Endothelial cell of umbilical vein (primary cell): ENCODE results near the gene DDAH2. TPM values are rescaled to one million over a fixed set of nuclear protein-coding genes. Genes with fewer than 3 reads are reported as not detected.

Experiments used
- BruUV-seq: library from RNA; stranded (reverse); fragments of 400-500 nt; replicated peaks from 2 replicates; lab custom pipeline; 2021; lab: Mats Ljungman, UMichigan
- CTCF ChIA-PET: fragments of 300-600, 350-600 bp; sonication (Branson Sonifier 250); formaldehyde crosslinking; loops from one replicate; lab custom pipeline; 2021; ENCODE audit warnings: antibody characterized with exemption, inconsistent platforms; lab: Charles Lee
- POLR2A ChIA-PET: fragments of 300-600, 350-600 bp; sonication (Branson Sonifier 250); formaldehyde crosslinking; loops from one replicate; lab custom pipeline; 2021; ENCODE audit warnings: antibody characterized with exemption, inconsistent platforms; lab: Charles Lee
- DNase-seq: peaks from one replicate; pipeline ENCODE4 v3.0.0-alpha.2; 2011; ENCODE audit warnings: low read depth, low spot score
- FAIRE-seq: peaks from 2 replicates; lab custom pipeline; 2011; peaks lifted over from hg19 to GRCh38; lab: Jason Lieb, UNC
- H2AFZ ChIP-seq: 2 replicates; pipeline ENCODE4 v1.6.0; 2012; ENCODE audit warnings: low read depth, low read length, control low read depth, inconsistent platforms
- H3K27ac ChIP-seq: 2 replicates; pipeline ENCODE4 v1.5.1; 2011; ENCODE audit warnings: low read depth, mild to moderate bottlenecking, control low read depth, low read length, moderate library complexity; ENCODE audit not compliant: insufficient read depth
- H3K27me3 ChIP-seq, 2 experiments: 2 replicates each; pipeline versions ENCODE4 v1.6.0 to v1.6.1; 2011; ENCODE audit warnings: low read length in 2 of 2, mixed read lengths in 1 of 2; ENCODE audit not compliant: control insufficient read depth in 2 of 2, insufficient read depth in 2 of 2
- H3K36me3 ChIP-seq, 2 experiments: 2 replicates in 1 of 2; 3 replicates in 1 of 2; pipeline ENCODE4 v1.5.1; 2011; ENCODE audit warnings: low read length in 2 of 2, mild to moderate bottlenecking in 1 of 2, moderate library complexity in 1 of 2; ENCODE audit not compliant: control insufficient read depth in 2 of 2, insufficient read depth in 2 of 2; ENCODE audit errors: extremely low read depth in 1 of 2
- H3K4me1 ChIP-seq: 3 replicates; pipeline ENCODE4 v1.5.1; 2011; ENCODE audit warnings: mild to moderate bottlenecking, low read length; ENCODE audit not compliant: control insufficient read depth, insufficient read depth; ENCODE audit errors: extremely low read depth
- H3K4me2 ChIP-seq: 2 replicates; pipeline ENCODE4 v1.6.1; 2011; ENCODE audit warnings: low read length, control low read depth, mixed read lengths; ENCODE audit not compliant: insufficient read depth
- H3K4me3 ChIP-seq, 3 experiments: fragments of 200-600 bp in 1 of 3; sonication (generic), shearing (Covaris generic) in 1 of 3; replicated peaks in 1 of 3; 2 replicates each; pipeline ENCODE4 v1.5.1; 2011 to 2016; ENCODE audit warnings: control low read depth in 3 of 3, low read length in 3 of 3, mild to moderate bottlenecking in 2 of 3, inconsistent platforms in 1 of 3, low read depth in 1 of 3, moderate library complexity in 1 of 3; ENCODE audit not compliant: insufficient read depth in 1 of 3
- H3K79me2 ChIP-seq: 2 replicates; pipeline ENCODE4 v1.6.0; 2012; ENCODE audit warnings: low read length, inconsistent platforms; ENCODE audit not compliant: control insufficient read depth, insufficient read depth
- H3K9ac ChIP-seq: replicated peaks from 2 replicates; pipeline ENCODE3; 2011; ENCODE audit warnings: low read length, control low read depth; ENCODE audit not compliant: insufficient read depth; ENCODE audit errors: extremely low read depth
- H3K9me1 ChIP-seq: replicated peaks from 3 replicates; pipeline ENCODE4 v1.6.0; 2011; ENCODE audit warnings: mild to moderate bottlenecking, low read length; ENCODE audit not compliant: control insufficient read depth, insufficient read depth; ENCODE audit errors: extremely low read depth
- H3K9me3 ChIP-seq: replicated peaks from 2 replicates; pipeline ENCODE4 v1.5.1; 2012; ENCODE audit warnings: low read length, inconsistent platforms; ENCODE audit not compliant: control insufficient read depth, insufficient read depth
- H4K20me1 ChIP-seq: replicated peaks from 2 replicates; pipeline ENCODE3; 2011; ENCODE audit warnings: mild to moderate bottlenecking, low read length; ENCODE audit not compliant: control insufficient read depth, insufficient read depth; ENCODE audit errors: extremely low read depth
- EZH2 ChIP-seq: IDR thresholded peaks from 2 replicates; pipeline ENCODE4 v1.6.1; 2012; ENCODE audit warnings: borderline replicate concordance, low read depth, mild to moderate bottlenecking, moderate library complexity, low read length, inconsistent platforms; ENCODE audit not compliant: severe bottlenecking
- FOS ChIP-seq: IDR thresholded peaks from 2 replicates; pipeline ENCODE4 v1.6.1; 2011; ENCODE audit warnings: mild to moderate bottlenecking, low read length, moderate library complexity, borderline replicate concordance; ENCODE audit not compliant: insufficient read depth
- JUN ChIP-seq: IDR thresholded peaks from 2 replicates; pipeline ENCODE4 v1.6.1; 2011; ENCODE audit warnings: borderline replicate concordance, low read depth; ENCODE audit not compliant: insufficient read length, insufficient read depth
- MAX ChIP-seq: IDR thresholded peaks from 2 replicates; pipeline ENCODE4 v1.6.1; 2011; ENCODE audit not compliant: insufficient read depth, insufficient read length
- MYC ChIP-seq: IDR thresholded peaks from one replicate; pipeline ENCODE4 v1.6.1; 2011; ENCODE audit warnings: mild to moderate bottlenecking, low read depth, low read length
- POLR2A ChIP-seq: IDR thresholded peaks from 2 replicates; pipeline ENCODE4 v1.6.1; 2012; ENCODE audit warnings: low read depth, mild to moderate bottlenecking, control low read depth, low read length
- dilution Hi-C: fragments of 300-500 bp; cut with MboI; formaldehyde crosslinking; loops from one replicate; pipeline ENCODE4 v1.15.0; 2019; ENCODE audit warnings: low sequenced_read_pairs; ENCODE audit not compliant: extremely low pct_ligation_motif_present
- intact Hi-C: fragments of 100-400 bp; cut with micrococcal nuclease; formaldehyde crosslinking; loops from one replicate; pipeline ENCODE4 v1.10.0; 2022
- polyA plus RNA-seq, 4 experiments: library from polyadenylated mRNA; depleted of rRNA in 3 of 4; stranded (reverse) in 3 of 4; unstranded in 1 of 4; fragments of >200 nt; gene quantifications; 2 replicates each; pipeline versions ENCODE4 v1.2.1 to v1.2.3, GENCODE V29; 2011 to 2012; ENCODE audit warnings: missing spikeins in 1 of 4
- total RNA-seq: library from RNA; stranded (reverse); gene quantifications from 2 replicates; pipeline ENCODE4 v1.2.3, GENCODE V29; 2021

DDAH2 gene
- total and polyA plus RNA-seq, 2 donors (not counting 3 experiments of a cell fraction or from before 2014, with no cell fraction given): 109 to 176 TPM

- BruUV-seq: no TSS peak
- Histone ChIP-seq H3K27me3 (peaks cover 0 to 2% of the 10 kb centered on the region in 2 experiments), H3K4me2 (no peak overlapping the region), H3K9ac (no peak overlapping the region), H3K27ac (no peak overlapping the region), H3K4me1 (peaks cover 13% of the 10 kb centered on the region), H2AFZ (no peak overlapping the region), H3K4me3 (no peak overlapping the region), H3K9me3 (no peaks in the 10 kb centered on the region), H3K36me3 (peaks cover 0 to 10% of the 10 kb centered on the region in 2 experiments), H4K20me1 (no peaks in the 10 kb centered on the region), H3K79me2 (no peaks in the 10 kb centered on the region), H3K9me1 (no peaks in the 10 kb centered on the region)
- CTCF ChIA-PET: interaction anchor here (1.5 kb wide), 1 partner anchor 8 kb away, joined by 4 read pairs; no protein-coding TSS in a partner anchor
- POLR2A ChIA-PET: interaction anchor here (1.0 kb wide), 1 partner anchor 105 kb away, joined by 3 read pairs; the partner anchor contains the start of gene HSPA1B
- intact Hi-C loops: no loop called here
- DNase-seq (no peak), FAIRE-seq (no peak)
- dilution Hi-C loops: no loop called here
- TF ChIP-seq EZH2: no peak
- TF ChIP-seq JUN: no peak
These were observed 6.9 kb downstream of the DDAH2 start for GRCh38 chr6:31722173-31722572.

GRCh38 chr6:31721351-31722020 lies 7.6 kb downstream of the DDAH2 start, which contains the start of gene LY6G6C:
Gene LY6G6C (minus strand): TSS chr6:31721746. CDS start chr6:31721679, 67 bp downstream.
- Histone ChIP-seq H4K20me1 (no peaks in the 10 kb centered on the region), H3K9ac (no peak within 1 kb of the TSS), H3K4me1 (peaks cover 9% of the 10 kb centered on the region), H2AFZ (no peak within 1 kb of the TSS), H3K79me2 (no peaks in the 10 kb centered on the region), H3K27ac (no peak within 1 kb of the TSS), H3K9me3 (no peaks in the 10 kb centered on the region), H3K4me2 (no peak within 1 kb of the TSS), H3K9me1 (no peaks in the 10 kb centered on the region), H3K36me3 (peaks cover 0 to 4% of the 10 kb centered on the region in 2 experiments), H3K27me3 (peaks cover 0 to 2% of the 10 kb centered on the region in 2 experiments), H3K4me3 (no peak within 1 kb of the TSS)
- no TSS peak for BruUV-seq
- DNase-seq: no peak
- POLR2A ChIA-PET: interaction anchor here (0.5 to 1.0 kb wide), 2 partner anchors 27 to 106 kb away, joined by 3 to 6 read pairs; partner anchors contain the start of gene HSPA1B
- intact Hi-C loops: no loop called here
- CTCF ChIA-PET: no interaction called here
- FAIRE-seq: no peak
- dilution Hi-C loops: no loop called here
- no peak for TF ChIP-seq POLR2A
- TF ChIP-seq MYC: no peak
- no peak for TF ChIP-seq MAX
- TF ChIP-seq FOS: no peak
- TF ChIP-seq EZH2: no peak
